NOMO-1 treated with DMSO at 0.1 percent for 48 hours (cell line): ENCODE results near the gene PSMD3.
"Not testable (repeated sequence)": the region's sequence is repeated elsewhere in the genome, so short reads cannot be mapped to it uniquely, and the experiment has no call there.

ENCODE experiments used
- DNase-seq: peaks from one replicate; lab custom pipeline; 2025; ENCODE audit not compliant: unreplicated experiment; lab: John Stamatoyannopoulos, UW

PSMD3 gene

GRCh38 chr17:39980351-39981206 is at the start of gene PSMD3:
Gene PSMD3 (plus strand): TSS chr17:39980807. CDS start chr17:39980971, 164 bp downstream.
- peak; percentile 99 for DNase-seq

GRCh38 chr17:39933912-39934311 is 46.7 kb upstream of the PSMD3 start:
- DNase-seq, result no peak

GRCh38 chr17:39934324-39934723 is 46.3 kb upstream of the PSMD3 start:
- DNase-seq, result no peak

- DNase-seq, result no peak
These were observed 44.7 kb upstream of the PSMD3 start for GRCh38 chr17:39935909-39936308.

- no peak for DNase-seq
These were observed 43.2 kb upstream of the PSMD3 start for GRCh38 chr17:39937447-39937846.

GRCh38 chr17:39938140-39938869 is 42.3 kb upstream of the PSMD3 start:
- DNase-seq, result no peak

- no peak for DNase-seq
These were observed 41.5 kb upstream of the PSMD3 start for GRCh38 chr17:39939106-39939505.

GRCh38 chr17:39939588-39940419 is 40.8 kb upstream of the PSMD3 start:
- DNase-seq, result peak; percentile 48

- DNase-seq, result no peak
These were observed 36.8 kb upstream of the PSMD3 start for GRCh38 chr17:39943702-39944392.

GRCh38 chr17:39944393-39944711 is 36.3 kb upstream of the PSMD3 start:
- no peak for DNase-seq

GRCh38 chr17:39946551-39947330 is 33.9 kb upstream of the PSMD3 start:
- no peak for DNase-seq

- DNase-seq, result not testable (repeated sequence)
These were observed 32.1 kb upstream of the PSMD3 start for GRCh38 chr17:39948489-39948828.

- DNase-seq, result peak; percentile 16
These were observed 31.6 kb upstream of the PSMD3 start for GRCh38 chr17:39949028-39949427.

GRCh38 chr17:39950871-39951348 is 29.7 kb upstream of the PSMD3 start:
- no peak for DNase-seq

GRCh38 chr17:39951924-39952679 is 28.5 kb upstream of the PSMD3 start:
- no peak for DNase-seq

GRCh38 chr17:39952680-39953470 is 27.7 kb upstream of the PSMD3 start:
- DNase-seq, result peak; percentile 87

- no peak for DNase-seq
These were observed 27.1 kb upstream of the PSMD3 start for GRCh38 chr17:39953471-39953888.

GRCh38 chr17:39954876-39955275 is 25.7 kb upstream of the PSMD3 start:
- no peak for DNase-seq
